DND-41 (cell line): ENCODE data around the gene WDR44.

ENCODE experiments used
- CTCF ChIP-seq: IDR thresholded peaks from 2 replicates; pipeline ENCODE4 v1.5.1; 2012; ENCODE audit warnings: borderline replicate concordance, low read length, moderate library complexity, mild to moderate bottlenecking; ENCODE audit not compliant: poor library complexity, severe bottlenecking; ENCODE audit errors: extremely low read depth
- EZH2 ChIP-seq: IDR thresholded peaks from 3 replicates; pipeline ENCODE4 v1.6.1; 2012; ENCODE audit warnings: borderline replicate concordance, low read depth, mild to moderate bottlenecking, moderate library complexity, low read length, inconsistent platforms; ENCODE audit not compliant: severe bottlenecking

GRCh38 chrX:118347131-118347530 is 1.2 kb downstream of the WDR44 start:
- TF ChIP-seq CTCF, result no peak
- no peak for TF ChIP-seq EZH2
